ENCODE results near the gene APOA5.

DNA sequence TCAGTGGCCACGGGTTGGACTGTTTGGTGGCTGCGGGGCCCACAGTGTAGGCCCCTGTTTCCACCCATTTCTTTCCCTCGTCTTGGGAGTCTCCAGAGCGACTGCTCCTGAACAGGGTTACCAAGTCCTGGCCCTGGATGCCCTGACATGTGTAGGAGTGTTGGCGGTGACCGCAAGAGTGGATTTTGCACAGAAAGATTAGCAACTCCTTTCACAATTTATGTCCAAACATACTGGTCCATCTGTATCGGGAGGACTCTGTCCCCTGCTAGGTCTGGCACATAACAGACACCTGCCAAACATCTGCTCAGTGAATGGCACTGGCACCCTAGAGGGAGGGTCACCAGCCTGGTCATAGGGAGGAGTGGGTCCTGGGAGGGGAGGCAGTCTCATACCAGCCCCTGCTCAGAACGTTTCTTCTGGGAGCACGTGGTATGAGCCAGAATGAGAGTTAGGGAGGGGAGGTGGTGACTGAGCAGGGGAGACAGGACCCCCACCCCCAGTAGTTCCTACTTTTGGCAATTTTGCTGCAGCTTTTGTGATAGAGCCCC is 49.1 kb upstream of the APOA5 start:
- TF ChIP-seq, protein P1, sequence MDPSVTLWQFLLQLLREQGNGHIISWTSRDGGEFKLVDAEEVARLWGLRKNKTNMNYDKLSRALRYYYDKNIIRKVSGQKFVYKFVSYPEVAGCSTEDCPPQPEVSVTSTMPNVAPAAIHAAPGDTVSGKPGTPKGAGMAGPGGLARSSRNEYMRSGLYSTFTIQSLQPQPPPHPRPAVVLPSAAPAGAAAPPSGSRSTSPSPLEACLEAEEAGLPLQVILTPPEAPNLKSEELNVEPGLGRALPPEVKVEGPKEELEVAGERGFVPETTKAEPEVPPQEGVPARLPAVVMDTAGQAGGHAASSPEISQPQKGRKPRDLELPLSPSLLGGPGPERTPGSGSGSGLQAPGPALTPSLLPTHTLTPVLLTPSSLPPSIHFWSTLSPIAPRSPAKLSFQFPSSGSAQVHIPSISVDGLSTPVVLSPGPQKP (IDR thresholded peaks at IDR 0.05; ENCODE audit: low read depth, low read length): no peak
- TF ChIP-seq, protein P2, sequence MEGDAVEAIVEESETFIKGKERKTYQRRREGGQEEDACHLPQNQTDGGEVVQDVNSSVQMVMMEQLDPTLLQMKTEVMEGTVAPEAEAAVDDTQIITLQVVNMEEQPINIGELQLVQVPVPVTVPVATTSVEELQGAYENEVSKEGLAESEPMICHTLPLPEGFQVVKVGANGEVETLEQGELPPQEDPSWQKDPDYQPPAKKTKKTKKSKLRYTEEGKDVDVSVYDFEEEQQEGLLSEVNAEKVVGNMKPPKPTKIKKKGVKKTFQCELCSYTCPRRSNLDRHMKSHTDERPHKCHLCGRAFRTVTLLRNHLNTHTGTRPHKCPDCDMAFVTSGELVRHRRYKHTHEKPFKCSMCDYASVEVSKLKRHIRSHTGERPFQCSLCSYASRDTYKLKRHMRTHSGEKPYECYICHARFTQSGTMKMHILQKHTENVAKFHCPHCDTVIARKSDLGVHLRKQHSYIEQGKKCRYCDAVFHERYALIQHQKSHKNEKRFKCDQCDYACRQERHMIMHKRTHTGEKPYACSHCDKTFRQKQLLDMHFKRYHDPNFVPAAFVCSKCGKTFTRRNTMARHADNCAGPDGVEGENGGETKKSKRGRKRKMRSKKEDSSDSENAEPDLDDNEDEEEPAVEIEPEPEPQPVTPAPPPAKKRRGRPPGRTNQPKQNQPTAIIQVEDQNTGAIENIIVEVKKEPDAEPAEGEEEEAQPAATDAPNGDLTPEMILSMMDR (IDR thresholded peaks at IDR 0.05): no peak
- TF ChIP-seq, protein P3, sequence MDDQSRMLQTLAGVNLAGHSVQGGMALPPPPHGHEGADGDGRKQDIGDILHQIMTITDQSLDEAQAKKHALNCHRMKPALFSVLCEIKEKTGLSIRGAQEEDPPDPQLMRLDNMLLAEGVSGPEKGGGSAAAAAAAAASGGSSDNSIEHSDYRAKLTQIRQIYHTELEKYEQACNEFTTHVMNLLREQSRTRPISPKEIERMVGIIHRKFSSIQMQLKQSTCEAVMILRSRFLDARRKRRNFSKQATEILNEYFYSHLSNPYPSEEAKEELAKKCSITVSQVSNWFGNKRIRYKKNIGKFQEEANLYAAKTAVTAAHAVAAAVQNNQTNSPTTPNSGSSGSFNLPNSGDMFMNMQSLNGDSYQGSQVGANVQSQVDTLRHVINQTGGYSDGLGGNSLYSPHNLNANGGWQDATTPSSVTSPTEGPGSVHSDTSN (IDR thresholded peaks at IDR 0.05): no peak
- no peak for TF ChIP-seq PHF8 (IDR thresholded peaks at IDR 0.05; ENCODE audit: borderline replicate concordance, low read depth)
- no peak for TF ChIP-seq EP300 (IDR thresholded peaks at IDR 0.05)
- no peak for TF ChIP-seq SMC3 (IDR thresholded peaks at IDR 0.05)
- TF ChIP-seq CHD2 (IDR thresholded peaks at IDR 0.05; ENCODE audit: low read length, partially characterized antibody): no peak
- TF ChIP-seq, protein P4, sequence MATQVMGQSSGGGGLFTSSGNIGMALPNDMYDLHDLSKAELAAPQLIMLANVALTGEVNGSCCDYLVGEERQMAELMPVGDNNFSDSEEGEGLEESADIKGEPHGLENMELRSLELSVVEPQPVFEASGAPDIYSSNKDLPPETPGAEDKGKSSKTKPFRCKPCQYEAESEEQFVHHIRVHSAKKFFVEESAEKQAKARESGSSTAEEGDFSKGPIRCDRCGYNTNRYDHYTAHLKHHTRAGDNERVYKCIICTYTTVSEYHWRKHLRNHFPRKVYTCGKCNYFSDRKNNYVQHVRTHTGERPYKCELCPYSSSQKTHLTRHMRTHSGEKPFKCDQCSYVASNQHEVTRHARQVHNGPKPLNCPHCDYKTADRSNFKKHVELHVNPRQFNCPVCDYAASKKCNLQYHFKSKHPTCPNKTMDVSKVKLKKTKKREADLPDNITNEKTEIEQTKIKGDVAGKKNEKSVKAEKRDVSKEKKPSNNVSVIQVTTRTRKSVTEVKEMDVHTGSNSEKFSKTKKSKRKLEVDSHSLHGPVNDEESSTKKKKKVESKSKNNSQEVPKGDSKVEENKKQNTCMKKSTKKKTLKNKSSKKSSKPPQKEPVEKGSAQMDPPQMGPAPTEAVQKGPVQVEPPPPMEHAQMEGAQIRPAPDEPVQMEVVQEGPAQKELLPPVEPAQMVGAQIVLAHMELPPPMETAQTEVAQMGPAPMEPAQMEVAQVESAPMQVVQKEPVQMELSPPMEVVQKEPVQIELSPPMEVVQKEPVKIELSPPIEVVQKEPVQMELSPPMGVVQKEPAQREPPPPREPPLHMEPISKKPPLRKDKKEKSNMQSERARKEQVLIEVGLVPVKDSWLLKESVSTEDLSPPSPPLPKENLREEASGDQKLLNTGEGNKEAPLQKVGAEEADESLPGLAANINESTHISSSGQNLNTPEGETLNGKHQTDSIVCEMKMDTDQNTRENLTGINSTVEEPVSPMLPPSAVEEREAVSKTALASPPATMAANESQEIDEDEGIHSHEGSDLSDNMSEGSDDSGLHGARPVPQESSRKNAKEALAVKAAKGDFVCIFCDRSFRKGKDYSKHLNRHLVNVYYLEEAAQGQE (IDR thresholded peaks at IDR 0.05): no peak
- TF ChIP-seq MAZ (IDR thresholded peaks at IDR 0.05; ENCODE audit: borderline replicate concordance, low read depth, low read length): no peak
- TF ChIP-seq, protein P5, sequence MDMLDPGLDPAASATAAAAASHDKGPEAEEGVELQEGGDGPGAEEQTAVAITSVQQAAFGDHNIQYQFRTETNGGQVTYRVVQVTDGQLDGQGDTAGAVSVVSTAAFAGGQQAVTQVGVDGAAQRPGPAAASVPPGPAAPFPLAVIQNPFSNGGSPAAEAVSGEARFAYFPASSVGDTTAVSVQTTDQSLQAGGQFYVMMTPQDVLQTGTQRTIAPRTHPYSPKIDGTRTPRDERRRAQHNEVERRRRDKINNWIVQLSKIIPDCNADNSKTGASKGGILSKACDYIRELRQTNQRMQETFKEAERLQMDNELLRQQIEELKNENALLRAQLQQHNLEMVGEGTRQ (IDR thresholded peaks at IDR 0.05): no peak
- no peak for TF ChIP-seq CBX8 (IDR thresholded peaks at IDR 0.05)
- TF ChIP-seq CHD4 (IDR thresholded peaks at IDR 0.05; ENCODE audit: borderline replicate concordance): no peak
- TF ChIP-seq HDAC2 (IDR thresholded peaks at IDR 0.05): no peak
- no peak for TF ChIP-seq POLR2A (IDR thresholded peaks at IDR 0.05; ENCODE audit: low read length)
